OCI-LY1 (cell line): Measurements from ENCODE around the gene FAAP100.

Source experiments
- H2AFZ ChIP-seq: fragments of 200-600 bp; sonication (generic), shearing (Covaris generic); 2 replicates; pipeline ENCODE4 v1.6.0; 2014; ENCODE audit warnings: antibody characterized with exemption, mild to moderate bottlenecking, low read length
- H3F3A ChIP-seq: fragments of 200-600 bp; sonication (generic), shearing (Covaris generic); 2 replicates; pipeline ENCODE4 v1.6.0; 2014; ENCODE audit warnings: mild to moderate bottlenecking, antibody characterized with exemption, low read length, moderate library complexity; ENCODE audit not compliant: insufficient read depth
- H3K27ac ChIP-seq: fragments of 200-600 bp; sonication (generic); 2 replicates; pipeline ENCODE4 v1.5.1; 2014; ENCODE audit warnings: low read length, mixed run types, mild to moderate bottlenecking, low read depth; ENCODE audit not compliant: poor library complexity, severe bottlenecking
- H3K27me3 ChIP-seq: fragments of 200-600 bp; sonication (generic); 2 replicates; pipeline ENCODE4 v1.6.0; 2014; ENCODE audit warnings: antibody characterized with exemption, mild to moderate bottlenecking, low read length, moderate library complexity; ENCODE audit not compliant: insufficient read depth
- H3K36me3 ChIP-seq: fragments of 200-600 bp; sonication (generic); 2 replicates; pipeline ENCODE4 v1.6.1; 2014; ENCODE audit warnings: mild to moderate bottlenecking, antibody characterized with exemption, low read length, moderate library complexity, mixed read lengths; ENCODE audit not compliant: insufficient read depth
- H3K4me1 ChIP-seq: fragments of 200-600 bp; sonication (generic); 2 replicates; pipeline ENCODE4 v1.5.1; 2014; ENCODE audit warnings: mild to moderate bottlenecking, low read length, moderate library complexity; ENCODE audit not compliant: insufficient read depth, severe bottlenecking
- H3K4me2 ChIP-seq: fragments of 200-600 bp; sonication (generic), shearing (Covaris generic); 2 replicates; pipeline ENCODE4 v1.6.1; 2014; ENCODE audit warnings: low read length
- H3K4me3 ChIP-seq: fragments of 200-600 bp; sonication (generic); 2 replicates; pipeline ENCODE4 v1.5.1; 2014; ENCODE audit warnings: low read length, low read depth, mild to moderate bottlenecking, mixed read lengths; ENCODE audit not compliant: poor library complexity, severe bottlenecking
- H3K79me2 ChIP-seq: fragments of 200-600 bp; shearing (Covaris generic); 2 replicates; pipeline ENCODE4 v1.6.1; 2016; ENCODE audit warnings: mixed run types, low read length, mixed read lengths; ENCODE audit not compliant: insufficient read depth
- H3K9ac ChIP-seq: fragments of 200-600 bp; sonication (generic), shearing (Covaris generic); 2 replicates; pipeline ENCODE4 v1.6.1; 2014; ENCODE audit warnings: mild to moderate bottlenecking, low read length, mixed read lengths
- H3K9me2 ChIP-seq: fragments of 200-600 bp; sonication (generic), shearing (Covaris generic); 2 replicates; pipeline ENCODE4 v1.6.1; 2014; ENCODE audit warnings: low read depth, mild to moderate bottlenecking, low read length, mixed read lengths
- H3K9me3 ChIP-seq: fragments of 200-600 bp; shearing (Covaris generic); 2 replicates; pipeline ENCODE4 v1.6.1; 2014; ENCODE audit warnings: low read length, mixed read lengths
- H4K20me1 ChIP-seq: fragments of 200-600 bp; sonication (generic), shearing (Covaris generic); 2 replicates; pipeline ENCODE4 v1.6.0; 2016; ENCODE audit warnings: mild to moderate bottlenecking, low read length; ENCODE audit not compliant: insufficient read depth
- CTCF ChIP-seq: fragments of 200-600 bp; sonication (generic), shearing (Covaris generic); IDR thresholded peaks from 2 replicates; pipeline ENCODE4 v1.5.1; 2017; ENCODE audit warnings: mild to moderate bottlenecking, antibody characterized with exemption, low read length, moderate library complexity, mixed read lengths
- EZH2 ChIP-seq: fragments of 200-600 bp; sonication (generic), shearing (Covaris generic); IDR thresholded peaks from 2 replicates; pipeline ENCODE4 v1.8.0; 2017; ENCODE audit warnings: borderline replicate concordance, mixed run types, mild to moderate bottlenecking, antibody characterized with exemption, low read length, moderate library complexity, mixed read lengths

FAAP100 gene

GRCh38 chr17:81539571-81539900 lies 12.6 kb downstream of the FAAP100 start:
- H3K9ac ChIP-seq, result no peak overlapping the region
- H3K4me2 ChIP-seq, result no peak overlapping the region
- H4K20me1 ChIP-seq, result no peaks in the 10 kb centered on the region
- H3K36me3 ChIP-seq, result peaks cover 30% of the 10 kb centered on the region
- no peaks in the 10 kb centered on the region for H3K9me2 ChIP-seq
- H3F3A ChIP-seq, result no peaks in the 10 kb centered on the region
- no peak overlapping the region for H2AFZ ChIP-seq
- TF ChIP-seq EZH2 (no peak), CTCF (no peak)
- H3K4me1 ChIP-seq, result no peaks in the 10 kb centered on the region
- no peaks in the 10 kb centered on the region for H3K9me3 ChIP-seq
- H3K79me2 ChIP-seq, result no peaks in the 10 kb centered on the region
- no peak overlapping the region for H3K4me3 ChIP-seq
- H3K27ac ChIP-seq, result no peak overlapping the region
- no peaks in the 10 kb centered on the region for H3K27me3 ChIP-seq

GRCh38 chr17:81538651-81539570 lies 13.2 kb downstream of the FAAP100 start:
- H3K27ac ChIP-seq, result no peak overlapping the region
- H3K27me3 ChIP-seq, result no peaks in the 10 kb centered on the region
- no peak overlapping the region for H3K9ac ChIP-seq
- H3K4me2 ChIP-seq, result no peak overlapping the region
- H3K9me2 ChIP-seq, result no peaks in the 10 kb centered on the region
- no peaks in the 10 kb centered on the region for H4K20me1 ChIP-seq
- H3K36me3 ChIP-seq, result peaks cover 25% of the 10 kb centered on the region
- H3K4me1 ChIP-seq, result no peaks in the 10 kb centered on the region
- H2AFZ ChIP-seq, result no peak overlapping the region
- H3K79me2 ChIP-seq, result no peaks in the 10 kb centered on the region
- no peaks in the 10 kb centered on the region for H3F3A ChIP-seq
- H3K4me3 ChIP-seq, result no peak overlapping the region
- no peaks in the 10 kb centered on the region for H3K9me3 ChIP-seq
- no peak for TF ChIP-seq EZH2
- TF ChIP-seq CTCF, result no peak

- Histone ChIP-seq H3K79me2 (no peaks in the 10 kb centered on the region), H4K20me1 (no peaks in the 10 kb centered on the region), H3F3A (no peaks in the 10 kb centered on the region), H3K4me2 (no peak overlapping the region), H3K27me3 (no peaks in the 10 kb centered on the region), H3K9me3 (no peaks in the 10 kb centered on the region), H3K9me2 (no peaks in the 10 kb centered on the region), H3K9ac (no peak overlapping the region), H3K27ac (no peak overlapping the region), H3K36me3 (peaks cover 19% of the 10 kb centered on the region; the same call in 1 of the 2 replicates), H3K4me3 (no peak overlapping the region), H2AFZ (no peak overlapping the region), H3K4me1 (peaks cover 4% of the 10 kb centered on the region)
- TF ChIP-seq EZH2, result no peak
- TF ChIP-seq CTCF, result no peak
These were observed 14.1 kb downstream of the FAAP100 start for GRCh38 chr17:81537856-81538555.
